ENCODE measurements around the gene TKFC.

TKFC gene

GRCh38 chr11:61325649-61326414 lies 7.2 kb upstream of the TKFC start:
- no peaks in the 10 kb centered on the region for H3K27me3 ChIP-seq (ENCODE audit: control insufficient read depth, insufficient read depth, low read length)
- H3K4me3 ChIP-seq (ENCODE audit: low read depth, low read length) = no peak overlapping the region
- H3K4me1 ChIP-seq (ENCODE audit: control insufficient read depth, insufficient read depth, low read length) = no peaks in the 10 kb centered on the region
- no peak overlapping the region for H3K9ac ChIP-seq (ENCODE audit: low read depth, low read length)
- peaks cover 95% of the 10 kb centered on the region for H3K36me3 ChIP-seq (ENCODE audit: control insufficient read depth, insufficient read depth, low read length)
- no peak overlapping the region for H3K27ac ChIP-seq (ENCODE audit: low read depth, low read length)
- no peaks in the 10 kb centered on the region for H3K9me3 ChIP-seq (ENCODE audit: control insufficient read depth, insufficient read depth, low read length)

- Histone ChIP-seq H3K9ac (ENCODE audit: low read depth, low read length) (no peak overlapping the region), H3K36me3 (ENCODE audit: control insufficient read depth, insufficient read depth, low read length) (peaks cover 81% of the 10 kb centered on the region), H3K9me3 (ENCODE audit: control insufficient read depth, insufficient read depth, low read length) (no peaks in the 10 kb centered on the region), H3K4me1 (ENCODE audit: control insufficient read depth, insufficient read depth, low read length) (peaks cover 8% of the 10 kb centered on the region; the same call in 1 of the 2 replicates), H3K4me3 (ENCODE audit: low read depth, low read length) (no peak overlapping the region), H3K27ac (ENCODE audit: low read depth, low read length) (no peak overlapping the region), H3K27me3 (ENCODE audit: control insufficient read depth, insufficient read depth, low read length) (no peaks in the 10 kb centered on the region)
Observed at GRCh38 chr11:61327669-61328071, 5.4 kb upstream of the TKFC start.

DNA sequence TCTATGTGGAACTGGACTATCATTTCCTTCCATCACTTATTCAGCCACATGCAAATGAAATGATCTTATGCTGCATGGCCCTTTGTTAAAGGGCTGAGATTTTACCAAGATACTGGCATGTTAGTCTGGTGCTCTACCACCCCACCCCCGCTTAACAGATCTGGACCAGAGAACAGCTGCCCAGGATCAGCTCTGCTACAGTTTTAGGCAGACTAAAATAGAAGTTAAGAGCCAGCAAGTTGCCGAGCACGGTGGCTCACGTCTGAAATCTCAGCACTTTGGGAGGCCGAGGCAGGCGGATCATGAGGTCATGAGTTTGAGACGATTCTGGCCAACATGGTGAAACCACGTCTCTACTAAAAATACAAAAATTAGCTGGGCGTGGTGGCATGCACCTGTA lies 4.7 kb upstream of the TKFC start:
- Histone ChIP-seq H3K9ac (ENCODE audit: low read depth, low read length) (no peak overlapping the region), H3K4me3 (ENCODE audit: low read depth, low read length) (no peak overlapping the region), H3K27ac (ENCODE audit: low read depth, low read length) (no peak overlapping the region), H3K9me3 (ENCODE audit: control insufficient read depth, insufficient read depth, low read length) (no peaks in the 10 kb centered on the region), H3K27me3 (ENCODE audit: control insufficient read depth, insufficient read depth, low read length) (no peaks in the 10 kb centered on the region), H3K4me1 (ENCODE audit: control insufficient read depth, insufficient read depth, low read length) (peaks cover 8% of the 10 kb centered on the region; the same call in 1 of the 2 replicates), H3K36me3 (ENCODE audit: control insufficient read depth, insufficient read depth, low read length) (peaks cover 74% of the 10 kb centered on the region)

- no peaks in the 10 kb centered on the region for H3K9me3 ChIP-seq (ENCODE audit: control insufficient read depth, insufficient read depth, low read length)
- H3K4me1 ChIP-seq (ENCODE audit: control insufficient read depth, insufficient read depth, low read length) = peaks cover 14% of the 10 kb centered on the region; the same call in 1 of the 2 replicates
- H3K9ac ChIP-seq (ENCODE audit: low read depth, low read length) = no peak overlapping the region
- no peak overlapping the region for H3K27ac ChIP-seq (ENCODE audit: low read depth, low read length)
- no peaks in the 10 kb centered on the region for H3K27me3 ChIP-seq (ENCODE audit: control insufficient read depth, insufficient read depth, low read length)
- H3K4me3 ChIP-seq (ENCODE audit: low read depth, low read length) = no peak overlapping the region
- H3K36me3 ChIP-seq (ENCODE audit: control insufficient read depth, insufficient read depth, low read length) = peaks cover 60% of the 10 kb centered on the region
Observed at GRCh38 chr11:61329871-61330270, 3.2 kb upstream of the TKFC start.

DNA sequence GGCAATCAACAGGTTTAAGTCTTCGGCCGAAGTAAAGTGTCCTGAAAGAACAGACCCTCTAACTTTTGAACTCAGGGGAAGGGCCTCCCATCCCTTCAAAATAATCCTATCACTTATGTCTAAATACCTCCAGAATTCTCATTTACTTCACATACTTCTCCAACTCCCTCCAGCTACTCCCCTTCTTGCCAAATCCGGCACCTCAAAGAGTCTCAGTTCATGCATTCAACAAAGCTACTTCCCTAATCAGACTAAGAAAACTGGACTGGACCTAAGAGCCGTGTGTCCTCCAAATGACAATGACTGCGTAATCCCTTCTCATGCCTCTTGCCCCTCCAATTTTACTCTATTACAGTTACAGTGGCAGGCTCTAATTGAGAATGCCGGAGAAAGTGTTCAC lies 1.4 kb upstream of the TKFC start:
- Histone ChIP-seq H3K4me3 (ENCODE audit: low read depth, low read length) (peak overlapping the region; percentile 88), H3K27me3 (ENCODE audit: control insufficient read depth, insufficient read depth, low read length) (no peaks in the 10 kb centered on the region), H3K9me3 (ENCODE audit: control insufficient read depth, insufficient read depth, low read length) (no peaks in the 10 kb centered on the region), H3K4me1 (ENCODE audit: control insufficient read depth, insufficient read depth, low read length) (peaks cover 26% of the 10 kb centered on the region), H3K9ac (ENCODE audit: low read depth, low read length) (peak overlapping the region; percentile 95), H3K27ac (ENCODE audit: low read depth, low read length) (peak overlapping the region; percentile 91), H3K36me3 (ENCODE audit: control insufficient read depth, insufficient read depth, low read length) (peaks cover 43% of the 10 kb centered on the region)

DNA sequence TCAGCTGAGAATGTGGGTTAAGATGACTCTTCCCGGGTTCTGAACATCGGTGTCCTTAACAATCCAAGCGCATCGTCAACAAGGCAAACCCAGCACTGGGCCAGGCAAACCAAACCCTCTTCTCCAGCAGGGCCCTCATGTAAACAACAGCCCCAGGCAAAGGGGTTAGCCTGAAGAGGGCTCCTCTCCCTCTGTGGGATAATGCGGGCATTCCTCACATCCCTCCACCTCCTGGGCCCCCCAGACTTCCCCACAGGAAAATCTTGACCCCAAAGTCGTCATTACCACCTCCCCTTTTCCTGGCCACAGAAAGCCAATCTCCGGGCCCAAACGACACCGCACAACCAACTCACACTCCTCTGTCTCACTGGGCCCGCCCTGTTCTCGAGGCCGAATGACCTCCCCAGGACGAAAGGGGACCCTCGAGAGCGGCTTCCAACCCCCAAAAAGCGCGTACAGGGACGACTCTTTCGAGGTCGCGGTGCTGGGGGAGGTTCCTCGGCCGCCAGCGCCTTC lies 689 bp upstream of the TKFC start:
- Histone ChIP-seq H3K27ac (ENCODE audit: low read depth, low read length) (peak overlapping the region; percentile 91), H3K4me3 (ENCODE audit: low read depth, low read length) (peak overlapping the region; percentile 88), H3K36me3 (ENCODE audit: control insufficient read depth, insufficient read depth, low read length) (peaks cover 36% of the 10 kb centered on the region), H3K27me3 (ENCODE audit: control insufficient read depth, insufficient read depth, low read length) (no peaks in the 10 kb centered on the region), H3K9me3 (ENCODE audit: control insufficient read depth, insufficient read depth, low read length) (no peaks in the 10 kb centered on the region), H3K9ac (ENCODE audit: low read depth, low read length) (peak overlapping the region; percentile 95), H3K4me1 (ENCODE audit: control insufficient read depth, insufficient read depth, low read length) (peaks cover 26% of the 10 kb centered on the region)

DNA sequence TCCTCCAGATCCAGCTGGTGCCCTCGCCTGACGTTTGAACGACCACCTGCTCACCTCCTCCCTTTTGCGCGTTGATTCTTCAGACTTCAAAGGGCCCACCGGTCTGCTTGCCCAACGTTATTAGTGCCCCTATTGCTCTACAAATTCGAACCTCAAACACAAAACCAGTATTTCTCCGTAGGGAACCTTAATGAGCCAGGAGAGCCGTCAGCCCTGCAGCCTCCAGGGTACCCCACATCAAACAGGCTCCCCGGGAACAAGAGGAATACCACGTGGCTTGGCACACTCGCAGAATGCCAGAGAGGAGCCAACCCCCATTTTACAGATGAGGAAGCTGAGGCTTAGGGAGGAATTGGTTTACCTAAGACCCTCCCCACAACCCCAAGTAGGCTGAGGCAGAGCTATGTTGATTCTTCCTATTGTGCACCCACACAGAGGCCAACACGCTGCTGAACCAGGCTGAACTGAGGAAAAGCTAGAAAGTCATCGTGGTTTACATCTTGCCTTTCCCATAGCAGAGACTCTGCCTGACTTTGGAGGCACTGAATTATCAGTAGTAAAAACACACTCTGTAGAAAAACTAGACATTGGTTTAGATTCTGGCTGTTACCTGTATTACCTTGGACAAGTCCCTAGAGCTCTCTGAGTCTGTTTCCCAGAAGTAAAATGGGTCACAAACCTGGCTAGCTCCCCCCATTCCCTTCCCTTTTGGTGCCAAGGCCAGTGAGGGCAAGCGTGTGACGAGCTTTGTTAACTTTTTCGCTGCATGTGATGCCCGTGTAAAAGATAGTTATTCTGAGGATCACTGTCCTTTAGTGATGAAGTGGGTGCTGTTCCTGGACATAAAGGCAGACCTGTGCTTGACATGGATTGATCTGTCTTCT lies 764 bp downstream of the TKFC start:
- Histone ChIP-seq H3K27me3 (ENCODE audit: control insufficient read depth, insufficient read depth, low read length) (no peaks in the 10 kb centered on the region), H3K27ac (ENCODE audit: low read depth, low read length) (peak overlapping the region; percentile 95), H3K4me3 (ENCODE audit: low read depth, low read length) (peak overlapping the region; percentile 88), H3K9me3 (ENCODE audit: control insufficient read depth, insufficient read depth, low read length) (no peaks in the 10 kb centered on the region), H3K36me3 (ENCODE audit: control insufficient read depth, insufficient read depth, low read length) (peaks cover 25% of the 10 kb centered on the region), H3K4me1 (ENCODE audit: control insufficient read depth, insufficient read depth, low read length) (peaks cover 26% of the 10 kb centered on the region), H3K9ac (ENCODE audit: low read depth, low read length) (peak overlapping the region; percentile 95)

- peaks cover 26% of the 10 kb centered on the region for H3K4me1 ChIP-seq (ENCODE audit: control insufficient read depth, insufficient read depth, low read length)
- H3K9ac ChIP-seq (ENCODE audit: low read depth, low read length) = no peak overlapping the region
- H3K27me3 ChIP-seq (ENCODE audit: control insufficient read depth, insufficient read depth, low read length) = no peaks in the 10 kb centered on the region
- H3K27ac ChIP-seq (ENCODE audit: low read depth, low read length) = peak overlapping the region; percentile 43
- H3K9me3 ChIP-seq (ENCODE audit: control insufficient read depth, insufficient read depth, low read length) = no peaks in the 10 kb centered on the region
- H3K36me3 ChIP-seq (ENCODE audit: control insufficient read depth, insufficient read depth, low read length) = peaks cover 17% of the 10 kb centered on the region
- no peak overlapping the region for H3K4me3 ChIP-seq (ENCODE audit: low read depth, low read length)
Observed at GRCh38 chr11:61334434-61335354, 1.7 kb downstream of the TKFC start.

- H3K27ac ChIP-seq (ENCODE audit: low read depth, low read length) = no peak overlapping the region
- no peak overlapping the region for H3K9ac ChIP-seq (ENCODE audit: low read depth, low read length)
- no peaks in the 10 kb centered on the region for H3K9me3 ChIP-seq (ENCODE audit: control insufficient read depth, insufficient read depth, low read length)
- H3K27me3 ChIP-seq (ENCODE audit: control insufficient read depth, insufficient read depth, low read length) = no peaks in the 10 kb centered on the region
- H3K36me3 ChIP-seq (ENCODE audit: control insufficient read depth, insufficient read depth, low read length) = peaks cover 10% of the 10 kb centered on the region; the same call in 1 of the 2 replicates
- H3K4me1 ChIP-seq (ENCODE audit: control insufficient read depth, insufficient read depth, low read length) = peaks cover 26% of the 10 kb centered on the region
- no peak overlapping the region for H3K4me3 ChIP-seq (ENCODE audit: low read depth, low read length)
Observed at GRCh38 chr11:61335355-61335710, 2.3 kb downstream of the TKFC start.

GRCh38 chr11:61336171-61336935 lies 3.3 kb downstream of the TKFC start:
- H3K4me3 ChIP-seq (ENCODE audit: low read depth, low read length) = no peak overlapping the region
- peaks cover 26% of the 10 kb centered on the region for H3K4me1 ChIP-seq (ENCODE audit: control insufficient read depth, insufficient read depth, low read length)
- H3K27me3 ChIP-seq (ENCODE audit: control insufficient read depth, insufficient read depth, low read length) = no peaks in the 10 kb centered on the region
- 0 out of 2 replicates have a peak overlapping the region, but pooled peaks have one; percentile 9 for H3K9ac ChIP-seq (ENCODE audit: low read depth, low read length)
- peaks cover 3% of the 10 kb centered on the region; the same call in 1 of the 2 replicates for H3K36me3 ChIP-seq (ENCODE audit: control insufficient read depth, insufficient read depth, low read length)
- no peaks in the 10 kb centered on the region for H3K9me3 ChIP-seq (ENCODE audit: control insufficient read depth, insufficient read depth, low read length)
- H3K27ac ChIP-seq (ENCODE audit: low read depth, low read length) = peak overlapping the region; percentile 71
